Left lung (tissue), 10 donors: Measurements from ENCODE around the gene NT5C. TPM values are rescaled to one million over a fixed set of nuclear protein-coding genes. Genes with fewer than 3 reads are reported as not detected.

Experiments used
- ATAC-seq: fragments of 200-7000 bp; cut with Tn5 transposase; one replicate; pipeline ENCODE4 v1.9.1; 2020; ENCODE audit warnings: moderate library complexity
- DNase-seq, 4 donors: peaks; one replicate each; pipeline ENCODE4 v3.0.0-alpha.2; 2013 to 2020
- H3K27ac ChIP-seq, 2 donors: fragments of 200-600 bp; sonication (generic) in 1 of 2; one replicate each; pipeline versions ENCODE4 v1.5.0 to v1.8.0; 2020 to 2021
- H3K27me3 ChIP-seq, 2 donors: fragments of 200-600 bp; sonication (generic) in 1 of 2; one replicate each; pipeline versions ENCODE4 v1.5.0 to v1.8.0; 2020 to 2021
- H3K36me3 ChIP-seq, 2 donors: fragments of 200-600 bp; sonication (generic) in 1 of 2; one replicate each; pipeline versions ENCODE4 v1.5.0 to v1.8.0; 2020 to 2021
- H3K4me1 ChIP-seq, 2 donors: fragments of 200-600 bp; one replicate each; pipeline ENCODE4 v1.8.0; 2021
- H3K4me3 ChIP-seq, 2 donors: fragments of 200-600 bp; sonication (generic) in 1 of 2; one replicate each; pipeline versions ENCODE4 v1.5.0 to v1.8.0; 2020 to 2021; ENCODE audit warnings: mild to moderate bottlenecking in 1 of 2
- H3K9me3 ChIP-seq, 2 donors: fragments of 200-600 bp; sonication (generic) in 1 of 2; one replicate each; pipeline versions ENCODE4 v1.5.0 to v1.8.0; 2020 to 2021
- intact Hi-C, 2 donors: fragments of 100-400 bp; cut with DNase I; formaldehyde crosslinking; loops; one replicate each; pipeline versions ENCODE4 v1.11.2 to v1.14.2; 2022
- polyA plus RNA-seq, 6 donors: library from polyadenylated mRNA; unstranded; fragments of 120-200 nt; gene quantifications; one replicate each; pipeline ENCODE4 v1.2.1, GENCODE V29; 2013; ENCODE audit not compliant: insufficient read length in 6 of 6
- total RNA-seq, 2 donors: library from RNA; stranded (reverse); fragmentation: NEBNext Ultra II Directional; extraction: Animal tissue kit (Norgen Biotek cat#: 25700); gene quantifications; one replicate each; pipeline ENCODE4 v1.2.1, GENCODE V29; 2021
- TF ChIP-seq, protein P1 (sequence below), 2 donors: fragments of 200-600 bp; sonication (generic) in 1 of 2; IDR thresholded peaks; one replicate each; pipeline versions ENCODE4 v1.5.0 to v1.8.0; 2021; ENCODE audit warnings: antibody characterized with exemption in 2 of 2
- donor health status: DM: no; HTN: yes; CAD: no.
- donor health status: DM: no; HTN: no; CAD: no.

Gene NT5C
- total and polyA plus RNA-seq, 8 donors: 26.0 to 56.2 (median 42.8) TPM

DNA sequence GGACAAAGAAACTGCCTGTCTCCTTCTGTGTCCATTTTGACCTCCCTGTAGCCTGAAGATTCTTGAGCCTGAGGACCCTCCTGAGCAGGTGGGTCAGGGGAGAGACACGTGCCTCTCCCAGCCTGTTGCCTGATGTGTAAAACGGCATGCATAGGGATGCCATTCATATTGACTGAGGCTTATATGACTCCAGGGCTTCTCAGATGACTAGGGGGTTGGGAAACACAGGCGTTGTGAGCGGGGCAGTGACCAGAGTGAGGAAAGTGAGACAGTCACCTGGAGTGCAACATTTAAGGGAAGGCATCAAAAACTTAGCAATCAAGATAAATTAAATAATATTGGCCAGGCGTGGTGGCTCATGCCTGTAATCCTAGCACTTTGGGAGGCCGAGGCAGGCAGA lies 48.9 kb downstream of the NT5C start:
- Histone ChIP-seq H3K36me3 (no peaks in the 10 kb centered on the region), H3K27me3 (no peaks in the 10 kb centered on the region), H3K4me1 (peaks cover 22 to 69% of the 10 kb centered on the region in 2 donors), H3K4me3 (no peak overlapping the region), H3K27ac (no peak overlapping the region), H3K9me3 (no peaks in the 10 kb centered on the region)
- ATAC-seq: no peak
- TF ChIP-seq, protein P1, sequence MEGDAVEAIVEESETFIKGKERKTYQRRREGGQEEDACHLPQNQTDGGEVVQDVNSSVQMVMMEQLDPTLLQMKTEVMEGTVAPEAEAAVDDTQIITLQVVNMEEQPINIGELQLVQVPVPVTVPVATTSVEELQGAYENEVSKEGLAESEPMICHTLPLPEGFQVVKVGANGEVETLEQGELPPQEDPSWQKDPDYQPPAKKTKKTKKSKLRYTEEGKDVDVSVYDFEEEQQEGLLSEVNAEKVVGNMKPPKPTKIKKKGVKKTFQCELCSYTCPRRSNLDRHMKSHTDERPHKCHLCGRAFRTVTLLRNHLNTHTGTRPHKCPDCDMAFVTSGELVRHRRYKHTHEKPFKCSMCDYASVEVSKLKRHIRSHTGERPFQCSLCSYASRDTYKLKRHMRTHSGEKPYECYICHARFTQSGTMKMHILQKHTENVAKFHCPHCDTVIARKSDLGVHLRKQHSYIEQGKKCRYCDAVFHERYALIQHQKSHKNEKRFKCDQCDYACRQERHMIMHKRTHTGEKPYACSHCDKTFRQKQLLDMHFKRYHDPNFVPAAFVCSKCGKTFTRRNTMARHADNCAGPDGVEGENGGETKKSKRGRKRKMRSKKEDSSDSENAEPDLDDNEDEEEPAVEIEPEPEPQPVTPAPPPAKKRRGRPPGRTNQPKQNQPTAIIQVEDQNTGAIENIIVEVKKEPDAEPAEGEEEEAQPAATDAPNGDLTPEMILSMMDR (IDR thresholded peaks at IDR 0.05): no peak
- intact Hi-C loops: no loop called here
- no peak for DNase-seq

DNA sequence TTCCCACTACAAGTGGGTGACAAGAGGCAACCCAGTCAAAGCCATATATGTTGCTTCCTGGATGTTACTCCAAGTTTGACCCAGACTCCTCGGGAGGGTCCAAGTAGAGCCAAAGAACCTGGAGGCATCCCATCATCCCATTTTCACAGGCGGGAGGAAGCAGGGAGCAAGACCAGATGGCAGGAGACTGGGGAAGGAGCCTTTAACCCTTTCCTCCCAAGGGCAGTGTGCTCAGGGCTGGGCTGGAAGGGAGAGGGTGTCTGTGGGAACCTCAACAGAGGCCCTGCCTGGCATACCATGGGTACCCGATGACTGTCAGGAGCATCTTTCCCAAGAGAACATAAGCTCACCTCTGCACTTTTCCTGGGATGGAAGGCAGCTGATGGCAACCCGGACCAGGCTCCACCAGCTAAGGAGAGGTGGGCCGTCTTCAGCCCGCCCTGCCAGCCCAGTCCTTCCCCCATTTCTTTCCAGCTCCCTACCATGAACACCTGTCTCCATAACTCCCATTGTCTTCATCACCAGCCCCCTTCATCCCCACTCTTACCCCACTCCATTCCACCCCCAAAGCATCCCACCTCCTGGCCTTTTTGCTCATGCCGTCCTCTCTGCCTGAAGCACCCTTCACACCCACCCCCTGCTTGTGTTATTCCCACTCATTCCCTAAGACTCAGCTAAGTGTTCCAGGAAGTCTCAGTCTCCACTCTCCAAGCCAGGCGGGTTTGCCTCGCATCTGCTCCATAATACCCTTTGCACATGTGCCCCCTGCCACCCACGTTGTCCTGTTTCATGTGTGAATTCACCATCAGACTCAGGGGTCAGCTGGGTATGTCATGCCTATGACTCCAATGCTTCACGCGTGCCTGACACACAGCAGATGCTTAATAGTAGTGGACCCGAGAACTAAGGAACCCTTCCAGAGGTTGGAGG lies 49.7 kb downstream of the NT5C start:
- ATAC-seq (no peak), DNase-seq (no peak)
- Histone ChIP-seq H3K4me1 (peaks cover 23 to 70% of the 10 kb centered on the region in 2 donors), H3K27ac (no peak overlapping the region), H3K36me3 (no peaks in the 10 kb centered on the region), H3K4me3 (no peak overlapping the region), H3K27me3 (no peaks in the 10 kb centered on the region), H3K9me3 (no peaks in the 10 kb centered on the region)
- intact Hi-C loops: no loop called here
- TF ChIP-seq, protein P1 (IDR thresholded peaks at IDR 0.05): no peak

Other genes starting within 250 kb of the NT5C start
- not detected for gene FADS6, start 238.1 kb downstream of the NT5C start, total RNA-seq
- gene FADS6, start 238.1 kb downstream of the NT5C start, polyA plus RNA-seq: under 1 TPM in 5 of 6 donors, not detected in 1; 0.07 to 0.28 (median 0.15) TPM
- not detected for gene USH1G, start 208.5 kb downstream of the NT5C start, total RNA-seq
- gene USH1G, start 208.5 kb downstream of the NT5C start, polyA plus RNA-seq: under 1 TPM in 5 of 6 donors, not detected in 1; 0.06 to 0.13 (median 0.12) TPM
- gene OTOP2, start 207.5 kb downstream of the NT5C start, total RNA-seq: not detected
- not detected for gene OTOP2, start 207.5 kb downstream of the NT5C start, polyA plus RNA-seq
- gene OTOP3, start 195.8 kb downstream of the NT5C start, total RNA-seq: not detected
- not detected for gene OTOP3, start 195.8 kb downstream of the NT5C start, polyA plus RNA-seq
- gene HID1, start 159.0 kb downstream of the NT5C start, total RNA-seq: 10 to 100 TPM; 32.1 to 39.7 TPM
- 10 to 100 TPM; 58.0 to 75.8 (median 67.2) TPM for gene HID1, start 159.0 kb downstream of the NT5C start, polyA plus RNA-seq
- 10 to 100 TPM; 22.9 to 41.2 TPM for gene CDR2L, start 144.1 kb downstream of the NT5C start, total RNA-seq
- 10 to 100 TPM; 10.3 to 17.8 (median 13.8) TPM for gene CDR2L, start 144.1 kb downstream of the NT5C start, polyA plus RNA-seq
- 10 to 100 TPM; 25.7 to 32.8 TPM for gene MRPL58, start 119.1 kb downstream of the NT5C start, total RNA-seq
- gene MRPL58, start 119.1 kb downstream of the NT5C start, polyA plus RNA-seq: 10 to 100 TPM; 18.8 to 25.1 (median 21.0) TPM
- 100 to 1,000 TPM; 203 to 215 TPM for gene ATP5PD, start 84.8 kb downstream of the NT5C start, total RNA-seq
- 100 to 1,000 TPM; 199 to 237 (median 213) TPM for gene ATP5PD, start 84.8 kb downstream of the NT5C start, polyA plus RNA-seq
- 10 to 100 TPM; 20.6 to 20.8 TPM for gene KCTD2, start 84.5 kb downstream of the NT5C start, total RNA-seq
- 10 to 100 TPM; 25.0 to 32.0 (median 27.2) TPM for gene KCTD2, start 84.5 kb downstream of the NT5C start, polyA plus RNA-seq
- gene SLC16A5, start 43.8 kb downstream of the NT5C start, total RNA-seq: 10 to 100 TPM; 36.8 to 45.1 TPM
- gene SLC16A5, start 43.8 kb downstream of the NT5C start, polyA plus RNA-seq: 10 to 100 TPM; 18.5 to 26.8 (median 23.0) TPM
- 10 to 100 TPM; 18.3 to 19.3 TPM for gene ARMC7, start 21.8 kb downstream of the NT5C start, total RNA-seq
- gene ARMC7, start 21.8 kb downstream of the NT5C start, polyA plus RNA-seq: 10 to 100 TPM; 13.2 to 15.5 (median 14.8) TPM
- gene JPT1, start 22.8 kb upstream of the NT5C start, total RNA-seq: 10 to 100 TPM; 65.0 to 97.8 TPM
- 100 to 1,000 TPM in 1 of 6 donors, 10 to 100 TPM in 5; 71.4 to 115 (median 87.9) TPM for gene JPT1, start 22.8 kb upstream of the NT5C start, polyA plus RNA-seq
- 100 to 1,000 TPM; 321 to 344 TPM for gene SUMO2, start 51.2 kb upstream of the NT5C start, total RNA-seq
- 100 to 1,000 TPM; 607 to 735 (median 686) TPM for gene SUMO2, start 51.2 kb upstream of the NT5C start, polyA plus RNA-seq
- gene NUP85, start 73.9 kb upstream of the NT5C start, total RNA-seq: 10 to 100 TPM; 53.3 to 72.1 TPM
- gene NUP85, start 73.9 kb upstream of the NT5C start, polyA plus RNA-seq: 100 to 1,000 TPM in 1 of 6 donors, 10 to 100 TPM in 5; 73.3 to 101 (median 79.7) TPM
- gene GGA3, start 129.9 kb upstream of the NT5C start, total RNA-seq: 10 to 100 TPM; 46.2 to 54.7 TPM
- gene GGA3, start 129.9 kb upstream of the NT5C start, polyA plus RNA-seq: 10 to 100 TPM; 41.2 to 49.4 (median 44.0) TPM
- gene MRPS7, start 130.1 kb upstream of the NT5C start, total RNA-seq: 10 to 100 TPM; 41.0 to 41.6 TPM
- gene MRPS7, start 130.1 kb upstream of the NT5C start, polyA plus RNA-seq: 10 to 100 TPM; 55.8 to 70.4 (median 58.7) TPM
- gene MIF4GD, start 139.5 kb upstream of the NT5C start, total RNA-seq: 10 to 100 TPM; 22.6 to 25.4 TPM
- 10 to 100 TPM; 12.7 to 17.2 (median 14.7) TPM for gene MIF4GD, start 139.5 kb upstream of the NT5C start, polyA plus RNA-seq
- 10 to 100 TPM; 17.7 to 29.7 TPM for gene SLC25A19, start 157.7 kb upstream of the NT5C start, total RNA-seq
- 1 to 10 TPM; 5.9 to 8.1 (median 6.9) TPM for gene SLC25A19, start 157.7 kb upstream of the NT5C start, polyA plus RNA-seq